GM21786 (cell line): ENCODE data around the gene ALCAM.

Experiments
- ATAC-seq: cut with Tn5 transposase; IDR thresholded peaks from one replicate; pipeline ENCODE4 v1.9.1; 2021; ENCODE audit not compliant: unreplicated experiment

ALCAM gene

GRCh38 chr3:105521770-105522169 is 155.1 kb downstream of the ALCAM start:
- ATAC-seq: no peak

- no peak for ATAC-seq
Measured at GRCh38 chr3:105523501-105523900, 156.8 kb downstream of the ALCAM start.

GRCh38 chr3:105525531-105525930 is 158.8 kb downstream of the ALCAM start:
- ATAC-seq: no peak

DNA sequence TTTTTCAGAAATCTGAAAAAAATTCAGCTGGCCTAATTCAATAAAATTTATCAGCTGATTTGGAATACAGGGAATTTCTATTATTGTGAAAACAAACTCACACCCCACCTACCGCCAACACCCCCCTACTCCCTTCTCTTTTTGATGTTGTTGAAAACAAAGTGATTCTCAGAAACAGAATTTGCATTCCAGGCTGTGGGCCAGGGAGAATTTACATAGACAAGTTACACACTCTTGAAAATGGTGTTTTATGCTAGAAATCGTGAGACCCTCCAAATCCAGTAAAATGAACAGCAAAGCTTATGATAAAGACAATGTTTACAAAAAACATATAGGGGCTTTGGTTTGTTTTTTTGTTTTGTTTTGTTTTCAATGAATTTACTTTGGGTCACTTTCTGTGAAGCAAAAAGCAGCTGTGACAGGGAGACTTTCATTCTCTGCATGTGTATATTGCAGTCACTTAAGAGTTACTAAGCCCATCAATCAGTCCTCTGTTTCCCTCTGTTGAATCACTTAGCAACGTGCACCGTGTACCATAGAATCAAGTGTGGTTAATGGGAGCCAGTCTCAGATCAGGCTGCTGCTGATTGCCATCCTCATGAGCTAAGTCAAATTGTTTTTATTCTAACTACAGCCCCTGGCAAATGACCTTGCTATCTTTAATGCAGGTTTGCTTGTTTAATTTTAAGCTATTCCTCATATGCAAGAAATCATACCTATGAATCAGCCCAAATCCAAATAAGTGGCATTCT is 159.8 kb downstream of the ALCAM start:
- ATAC-seq: no peak

DNA sequence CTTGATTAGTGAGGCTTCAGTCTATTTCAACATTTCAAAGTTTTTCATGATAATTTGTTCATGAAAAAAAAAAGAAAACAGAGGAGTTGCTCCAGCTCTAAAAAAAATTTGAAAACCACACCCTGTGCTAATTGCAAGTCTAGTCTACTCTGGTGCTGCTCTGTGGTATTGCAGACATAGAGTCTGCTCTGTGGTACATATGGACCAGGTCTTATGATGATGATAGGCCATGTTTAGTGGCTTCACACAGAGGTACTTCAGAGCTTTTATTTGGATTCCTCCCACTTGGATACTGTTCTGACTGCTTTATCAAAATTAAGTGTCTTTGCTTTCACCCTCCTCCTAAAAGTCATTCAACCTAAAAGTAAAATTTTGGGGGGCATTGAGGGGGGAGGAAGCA is 160.8 kb downstream of the ALCAM start:
- no peak for ATAC-seq

GRCh38 chr3:105527949-105528348 is 161.2 kb downstream of the ALCAM start:
- ATAC-seq: peak; percentile 67

- no peak for ATAC-seq
Measured at GRCh38 chr3:105528955-105529354, 162.2 kb downstream of the ALCAM start.

DNA sequence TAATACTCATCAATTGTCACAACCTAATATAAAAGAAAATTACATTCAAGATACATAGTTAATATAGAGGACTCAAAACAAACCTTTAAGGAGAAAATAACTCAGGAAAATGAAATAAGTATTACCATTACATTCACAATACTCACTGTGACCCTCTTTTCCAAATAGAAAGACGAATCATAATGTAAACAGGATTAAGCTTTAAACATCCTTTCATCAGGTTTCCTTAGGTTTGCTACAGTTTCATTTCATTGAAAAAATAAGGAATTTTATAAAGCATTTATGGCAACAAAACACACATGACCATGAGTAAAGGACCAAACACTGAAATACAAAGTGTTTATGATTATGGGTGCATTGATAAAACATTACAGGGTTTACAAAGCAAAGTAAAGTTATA is 162.7 kb downstream of the ALCAM start:
- ATAC-seq: no peak

DNA sequence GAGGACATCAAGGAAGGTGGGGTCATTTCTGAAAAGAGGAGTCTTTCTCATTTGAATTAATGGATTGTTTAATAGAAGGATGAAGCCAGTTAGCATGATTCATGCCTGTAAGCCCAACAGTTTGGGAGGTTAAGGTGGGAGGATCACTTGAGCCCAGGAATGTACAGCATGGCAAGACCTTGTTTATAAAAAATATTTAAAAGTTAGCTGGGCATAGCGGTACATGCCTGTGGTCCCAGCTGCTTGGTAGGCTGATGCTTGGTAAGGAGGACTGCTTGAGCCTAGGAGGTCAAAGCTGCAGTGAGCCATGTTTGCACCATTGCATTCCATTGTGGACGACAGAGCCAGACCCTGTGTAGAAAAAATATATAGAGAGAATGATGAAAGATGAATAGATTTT is 165.5 kb downstream of the ALCAM start:
- no peak for ATAC-seq

DNA sequence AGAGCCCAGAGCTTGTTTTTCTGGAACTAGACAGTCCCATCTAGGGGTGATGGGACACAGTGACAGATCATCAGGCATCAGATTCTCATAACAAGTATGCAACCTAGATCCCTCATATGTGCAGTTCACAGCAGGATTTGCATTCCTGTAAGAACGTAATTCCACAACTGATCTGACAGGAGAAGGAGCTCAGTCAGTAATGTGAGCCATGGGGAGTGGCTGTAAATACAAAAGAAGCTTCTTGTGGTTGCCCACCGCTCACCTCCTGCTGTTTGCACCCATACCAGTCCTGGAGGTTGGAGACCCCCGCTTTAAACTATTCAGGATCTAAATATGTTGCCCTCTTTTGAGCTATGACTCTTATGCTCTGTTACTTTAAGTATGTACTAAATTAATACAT is 167.3 kb downstream of the ALCAM start:
- no peak for ATAC-seq

GRCh38 chr3:105534491-105534890 is 167.8 kb downstream of the ALCAM start:
- no peak for ATAC-seq

DNA sequence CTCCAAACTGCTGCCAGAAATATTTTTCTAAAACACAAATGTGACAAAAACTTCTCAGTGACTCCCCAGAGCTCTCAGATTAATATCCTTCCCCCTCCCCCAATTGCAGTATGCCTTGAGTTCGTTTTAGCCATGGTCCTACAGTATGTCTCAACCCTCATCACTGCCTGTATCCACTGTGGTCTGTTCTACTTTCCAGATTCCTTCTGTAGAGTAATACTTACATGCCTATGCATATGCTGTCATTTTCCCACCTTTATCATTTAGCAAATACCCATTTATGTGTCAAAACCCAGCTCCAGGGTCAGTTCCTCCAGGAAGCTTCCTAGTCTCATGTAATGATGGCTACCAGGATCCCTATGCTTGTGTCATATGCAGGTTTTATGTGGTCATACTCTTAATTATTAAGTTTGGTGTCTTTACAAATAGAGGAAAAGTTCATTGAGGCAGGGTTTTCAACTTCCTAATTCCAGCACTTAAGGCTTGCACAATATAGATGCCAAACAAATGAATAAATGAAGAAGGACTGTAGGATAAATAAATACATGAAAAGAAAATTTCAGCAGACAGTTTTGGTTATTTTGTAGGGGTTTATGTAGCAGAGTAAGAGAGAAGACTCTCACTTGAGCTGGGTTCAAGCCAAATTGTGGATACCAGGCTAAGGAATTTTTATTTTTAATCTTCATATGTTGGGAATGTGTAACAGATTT is 170.8 kb downstream of the ALCAM start:
- no peak for ATAC-seq

GRCh38 chr3:105538483-105538882 is 171.8 kb downstream of the ALCAM start:
- ATAC-seq: no peak

- ATAC-seq: no peak
Measured at GRCh38 chr3:105539897-105540296, 173.2 kb downstream of the ALCAM start.

DNA sequence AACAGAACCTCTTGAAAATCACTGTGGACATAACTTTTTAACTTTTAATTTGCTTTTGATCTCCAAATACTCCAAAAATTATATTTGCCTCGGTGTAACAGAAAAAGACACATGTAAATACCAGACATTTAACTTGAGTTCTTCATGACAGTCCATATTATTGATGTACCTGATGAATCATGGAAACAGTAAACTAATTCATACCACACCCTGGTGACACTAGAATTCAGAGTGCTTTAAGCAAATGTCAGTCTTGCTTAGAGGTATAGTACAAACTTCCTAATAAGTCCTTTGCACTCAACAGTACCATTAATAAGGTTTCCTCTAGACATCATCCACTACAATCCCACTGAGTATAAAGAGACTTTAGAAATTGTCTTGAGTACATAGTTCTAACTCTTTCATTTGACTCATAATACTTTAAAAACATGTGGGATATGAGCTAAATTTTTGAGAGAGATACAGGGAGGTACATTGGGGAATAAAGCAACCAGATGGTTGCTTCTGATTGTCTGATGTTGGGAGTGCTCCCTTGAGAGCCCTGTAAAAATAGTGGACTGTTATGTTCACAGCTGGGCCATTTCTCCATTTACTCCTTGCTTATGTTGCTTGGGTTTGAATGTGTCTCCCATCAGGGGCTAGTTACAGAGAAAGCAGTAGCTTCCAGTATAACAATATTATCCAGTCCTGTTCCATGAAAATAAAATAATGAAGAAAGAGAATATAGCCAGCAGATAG is 175.7 kb downstream of the ALCAM start:
- no peak for ATAC-seq

DNA sequence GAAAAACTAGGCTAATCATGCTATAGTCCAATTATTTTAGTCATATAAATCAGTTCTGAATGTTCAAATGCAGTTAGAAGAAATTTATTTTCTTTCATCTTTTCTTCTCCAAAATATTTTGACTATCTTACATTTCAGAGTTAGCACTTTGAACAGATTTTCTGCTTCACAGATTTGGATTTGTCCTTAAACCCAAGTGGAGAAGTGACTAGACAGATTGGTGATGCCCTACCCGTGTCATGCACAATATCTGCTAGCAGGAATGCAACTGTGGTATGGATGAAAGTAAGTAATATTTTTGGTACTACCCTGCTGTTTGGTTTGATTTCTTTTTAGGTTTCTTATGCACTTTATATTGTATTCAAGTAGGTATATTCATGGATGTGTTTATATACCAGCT is 178.3 kb downstream of the ALCAM start:
- ATAC-seq: no peak

DNA sequence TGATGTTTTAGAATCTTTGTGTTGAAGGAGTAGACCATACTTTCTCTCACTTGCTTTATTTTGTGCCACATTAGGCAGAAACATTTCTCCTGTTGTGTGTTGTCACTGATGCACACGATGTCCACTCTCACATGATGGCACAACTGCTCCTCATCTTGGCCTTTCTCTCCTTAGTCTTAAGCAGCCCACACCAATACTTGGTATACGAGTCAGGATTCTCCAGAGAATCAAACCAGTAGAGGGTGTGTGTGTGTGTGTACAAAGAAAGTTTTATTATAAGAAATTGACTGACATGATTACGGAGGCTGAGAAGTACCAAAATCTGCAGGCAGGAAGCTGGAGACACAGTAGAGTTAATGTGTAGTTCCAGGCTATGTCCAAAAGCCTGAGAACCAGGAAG is 187.1 kb downstream of the ALCAM start:
- no peak for ATAC-seq

- ATAC-seq: no peak
Measured at GRCh38 chr3:105555206-105555605, 188.5 kb downstream of the ALCAM start.

GRCh38 chr3:105559856-105560255 is 193.1 kb downstream of the ALCAM start:
- no peak for ATAC-seq

- ATAC-seq: no peak
Measured at GRCh38 chr3:105561876-105562275, 195.2 kb downstream of the ALCAM start.

- ATAC-seq: no peak
Measured at GRCh38 chr3:105564546-105565288, 198.0 kb downstream of the ALCAM start.
